ENCODE results near the gene TGFA.

- TF ChIP-seq HSF1 (IDR thresholded peaks at IDR 0.05; ENCODE audit: low read depth, low read length) = no peak
- no peak for TF ChIP-seq CTCF (IDR thresholded peaks at IDR 0.05 in 2 of 3, conservative IDR thresholded peaks at IDR 0.05 in 1 of 3; ENCODE audit: control insufficient read depth in 2 of 3, extremely low read depth in 1 of 3, insufficient read depth in 1 of 3, low read depth in 3 of 3, low read length in 3 of 3)
- no peak for TF ChIP-seq CBX5 (IDR thresholded peaks at IDR 0.05; ENCODE audit: low read depth)
- TF ChIP-seq ZBTB33 (IDR thresholded peaks at IDR 0.05) = no peak
- TF ChIP-seq RFX5 (IDR thresholded peaks at IDR 0.05; ENCODE audit: low read depth, low read length) = no peak
- TF ChIP-seq TCF3 (IDR thresholded peaks at IDR 0.05; ENCODE audit: borderline replicate concordance, insufficient read depth, low read depth, low read length) = no peak
- TF ChIP-seq POLR2A (IDR thresholded peaks at IDR 0.05; ENCODE audit: low read depth, low read length) = no peak
- TF ChIP-seq EZH2 (IDR thresholded peaks at IDR 0.05; ENCODE audit: borderline replicate concordance, control insufficient read depth, low read depth, low read length) = no peak
- TF ChIP-seq TARDBP (IDR thresholded peaks at IDR 0.05; ENCODE audit: borderline replicate concordance) = no peak
- no peak for TF ChIP-seq NFYB (IDR thresholded peaks at IDR 0.05; ENCODE audit: insufficient read depth, low read depth, low read length)
Observed at GRCh38 chr2:70549064-70549710, 4.4 kb downstream of the TGFA start.
